Aorta (tissue), 5 donors: Measurements from ENCODE around the gene TALDO1. TPM values are rescaled to one million over a fixed set of nuclear protein-coding genes. Genes with fewer than 3 reads are reported as not detected.

Source experiments
- ATAC-seq: fragments of 200-7000 bp; cut with Tn5 transposase; one replicate; pipeline ENCODE4 v1.9.1; 2022; ENCODE audit warnings: moderate library complexity; ENCODE audit not compliant: low FRiP score
- DNase-seq, 2 donors: peaks; one replicate each; pipeline ENCODE4 v3.0.0-alpha.2; 2020
- H3K27ac ChIP-seq, 2 donors: one replicate each; pipeline ENCODE4 v1.5.1; 2013; ENCODE audit warnings: low read length in 2 of 2, mild to moderate bottlenecking in 2 of 2, moderate library complexity in 2 of 2, control low read depth in 1 of 2, inconsistent platforms in 1 of 2, low read depth in 1 of 2
- H3K27me3 ChIP-seq, 2 donors: one replicate each; pipeline ENCODE4 v1.6.1; 2013; ENCODE audit warnings: control low read depth in 1 of 2, low read length in 1 of 2, mild to moderate bottlenecking in 1 of 2, moderate library complexity in 1 of 2; ENCODE audit not compliant: insufficient read depth in 2 of 2, control insufficient read depth in 1 of 2
- H3K36me3 ChIP-seq, 2 donors: one replicate each; pipeline ENCODE4 v1.6.1; 2013; ENCODE audit warnings: control low read depth in 1 of 2, low read length in 1 of 2, mild to moderate bottlenecking in 1 of 2; ENCODE audit not compliant: insufficient read depth in 2 of 2, control insufficient read depth in 1 of 2
- H3K4me1 ChIP-seq, 2 donors: one replicate each; pipeline ENCODE4 v1.6.1; 2013; ENCODE audit warnings: low read length in 2 of 2, control low read depth in 1 of 2, mild to moderate bottlenecking in 1 of 2, moderate library complexity in 1 of 2; ENCODE audit not compliant: insufficient read depth in 2 of 2, control insufficient read depth in 1 of 2
- H3K4me3 ChIP-seq, 2 donors: one replicate each; pipeline ENCODE4 v1.5.1; 2013; ENCODE audit warnings: low read length in 2 of 2, control low read depth in 1 of 2, mild to moderate bottlenecking in 1 of 2
- H3K9me3 ChIP-seq: one replicate; pipeline ENCODE4 v1.6.1; 2013; ENCODE audit warnings: mild to moderate bottlenecking, low read length; ENCODE audit not compliant: control insufficient read depth
- WGBS, 2 donors: extraction: QIAGEN DNeasy Blood & Tissue Kit; methylation state at CpG; one replicate each; pipeline ENCODE4 v1.1.7; 2013; 5-methylcytosine and 5-hydroxymethylcytosine counted together
- intact Hi-C, 2 donors: fragments of 100-400 bp; cut with DNase I; formaldehyde crosslinking; loops; one replicate each; pipeline versions ENCODE4 v1.14.2 to v1.15.0; 2022
- polyA plus RNA-seq, 2 donors: library from polyadenylated mRNA; stranded (reverse); fragments of 200-250 nt; gene quantifications; one replicate each; pipeline ENCODE4 v1.2.3, GENCODE V29; 2013
- total RNA-seq, 2 donors: library from RNA; stranded (reverse); fragmentation: NEBNext Ultra II Directional; extraction: Animal tissue kit (Norgen Biotek cat#: 25700); gene quantifications; one replicate each; pipeline ENCODE4 v1.2.1, GENCODE V29; 2021
- donor health status: healthy with polysubstance abuse.
- donor health status: Bipolar disorder and iron deficiency.
- donor health status: DM: no; HTN: no; CAD: no.
- donor health status: DM: no; HTN: no; CAD: no.
- donor health status: DM: yes; HTN: yes; CAD: no.

Gene TALDO1
- total and polyA plus RNA-seq, 4 donors: 113 to 187 (median 126) TPM

- Histone ChIP-seq H3K9me3 (no peaks in the 10 kb centered on the region), H3K27me3 (no peaks in the 10 kb centered on the region), H3K4me3 (peak overlapping the region; percentile 59 to 62), H3K27ac (no peak overlapping the region), H3K4me1 (no peaks in the 10 kb centered on the region), H3K36me3 (no peaks in the 10 kb centered on the region)
- WGBS, 2 donors: 0 to 2% methylated on average over 41 to 65 of the region's 65 CpGs
- peak; percentile 58 to 80 for DNase-seq
- intact Hi-C loops: loop anchor here in 1 of 2 donors (10.0 kb wide), 1 partner anchor 222 kb away; no protein-coding TSS in a partner anchor
- ATAC-seq: peak; percentile 26
Observed at GRCh38 chr11:776561-777287, 29.5 kb downstream of the TALDO1 start.

- Histone ChIP-seq H3K36me3 (no peaks in the 10 kb centered on the region), H3K27ac (peak within 1 kb of the TSS in 1 of 2 donors; percentile 13), H3K4me3 (peak within 1 kb of the TSS; percentile 62 to 69), H3K9me3 (no peaks in the 10 kb centered on the region), H3K27me3 (no peaks in the 10 kb centered on the region), H3K4me1 (no peaks in the 10 kb centered on the region)
- 1% methylated on average over 84 to 110 of the region's 110 CpGs for WGBS, 2 donors
- ATAC-seq (peak; percentile 92), DNase-seq (peak; percentile 95 to 98)
- intact Hi-C loops: loop anchor here in 1 of 2 donors (10.0 kb wide), 1 partner anchor 223 kb away; no protein-coding TSS in a partner anchor
Observed at GRCh38 chr11:777288-778255, 30.3 kb downstream of the TALDO1 start, which contains the start of gene GATD1. Gene GATD1 (minus strand): TSS chr11:777487. CDS start chr11:777462, 25 bp downstream.

- no peaks in the 10 kb centered on the region for H3K27me3 ChIP-seq
- H3K27ac ChIP-seq: no peak overlapping the region
- H3K4me1 ChIP-seq: no peaks in the 10 kb centered on the region
- H3K4me3 ChIP-seq: no peak overlapping the region
- intact Hi-C loops: loop anchor here in 1 of 2 donors (10.0 kb wide), 1 partner anchor 224 kb away; no protein-coding TSS in a partner anchor
- DNase-seq: no peak
- no peaks in the 10 kb centered on the region for H3K9me3 ChIP-seq
- no peaks in the 10 kb centered on the region for H3K36me3 ChIP-seq
- WGBS, 2 donors: 94 to 95% methylated on average over 23 of the region's 23 CpGs
- ATAC-seq: no peak
Observed at GRCh38 chr11:778976-779954, 32.0 kb downstream of the TALDO1 start.

GRCh38 chr11:779955-780532 lies 32.8 kb downstream of the TALDO1 start:
- Histone ChIP-seq H3K9me3 (no peaks in the 10 kb centered on the region), H3K36me3 (no peaks in the 10 kb centered on the region), H3K4me1 (no peaks in the 10 kb centered on the region), H3K27me3 (no peaks in the 10 kb centered on the region), H3K27ac (no peak overlapping the region), H3K4me3 (no peak overlapping the region)
- ATAC-seq: no peak
- WGBS, 2 donors: 96 to 97% methylated on average over 16 of the region's 16 CpGs
- intact Hi-C loops: loop anchor here in 1 of 2 donors (10.0 kb wide), 1 partner anchor 225 kb away; no protein-coding TSS in a partner anchor
- DNase-seq: no peak

- no peak for DNase-seq
- Histone ChIP-seq H3K4me1 (no peaks in the 10 kb centered on the region), H3K4me3 (no peak overlapping the region), H3K36me3 (no peaks in the 10 kb centered on the region), H3K27ac (no peak overlapping the region), H3K9me3 (no peaks in the 10 kb centered on the region), H3K27me3 (no peaks in the 10 kb centered on the region)
- intact Hi-C loops: no loop called here
- no peak for ATAC-seq
- WGBS, 2 donors: 72 to 73% methylated on average over 36 of the region's 36 CpGs
Observed at GRCh38 chr11:782264-783174, 35.3 kb downstream of the TALDO1 start.

GRCh38 chr11:783581-784015 lies 36.3 kb downstream of the TALDO1 start:
- H3K36me3 ChIP-seq: no peaks in the 10 kb centered on the region
- DNase-seq (peak; percentile 83 to 93), ATAC-seq (peak; percentile 71)
- H3K9me3 ChIP-seq: no peaks in the 10 kb centered on the region
- no peak overlapping the region for H3K27ac ChIP-seq
- 9% methylated on average over 24 of the region's 24 CpGs for WGBS, 2 donors
- no peaks in the 10 kb centered on the region for H3K27me3 ChIP-seq
- intact Hi-C loops: no loop called here
- no peak overlapping the region for H3K4me3 ChIP-seq
- H3K4me1 ChIP-seq: no peaks in the 10 kb centered on the region
